ENCODE results near the gene FOXP1. TPM values are rescaled to one million over a fixed set of nuclear protein-coding genes. Genes with fewer than 3 reads are reported as not detected.

FOXP1 gene
- polyA plus RNA-seq, 4 donors = 4.9 to 66.5 (median 15.3) TPM

- 91 to 97% (median 92%) methylated on average over 3 of the region's 3 CpGs for WGBS, 3 donors
- Histone ChIP-seq H3K4me3 (ENCODE audit: low read depth in 1 of 3, low read length in 3 of 3) (no peak overlapping the region), H3K27ac (ENCODE audit: low read depth in 1 of 3, low read length in 2 of 3) (peak overlapping the region in 1 of 3 donors; percentile 56), H3K4me1 (ENCODE audit: control insufficient read depth in 3 of 3, insufficient read depth in 2 of 3, low read depth in 1 of 3, low read length in 2 of 3) (peaks cover 2 to 45% (median 6%) of the 10 kb centered on the region in 3 donors), H3K9me3 (ENCODE audit: control insufficient read depth in 2 of 2, insufficient read depth in 1 of 2, low read depth in 1 of 2, low read length in 1 of 2) (no peaks in the 10 kb centered on the region), H3K36me3 (ENCODE audit: control insufficient read depth in 3 of 3, insufficient read depth in 2 of 3, low read depth in 1 of 3, low read length in 3 of 3) (peaks cover 0 to 9% (median 0%) of the 10 kb centered on the region in 3 donors), H3K27me3 (ENCODE audit: control insufficient read depth in 3 of 3, insufficient read depth in 3 of 3, low read length in 3 of 3) (no peaks in the 10 kb centered on the region)
- no peak for FAIRE-seq
- DNase-seq = peak in 1 of 2 donors; percentile 45
Measured at GRCh38 chr3:71258526-71258925, 325.0 kb downstream of the FOXP1 start.

- H3K27me3 ChIP-seq (ENCODE audit: control insufficient read depth in 3 of 3, insufficient read depth in 3 of 3, low read length in 3 of 3) = no peaks in the 10 kb centered on the region
- peaks cover 0 to 9% (median 0%) of the 10 kb centered on the region in 3 donors for H3K36me3 ChIP-seq (ENCODE audit: control insufficient read depth in 3 of 3, insufficient read depth in 2 of 3, low read depth in 1 of 3, low read length in 3 of 3)
- 51 to 93% (median 76%) methylated on average over 1 of the region's 1 CpG for WGBS, 3 donors
- H3K4me1 ChIP-seq (ENCODE audit: control insufficient read depth in 3 of 3, insufficient read depth in 2 of 3, low read depth in 1 of 3, low read length in 2 of 3) = peaks cover 2 to 44% (median 6%) of the 10 kb centered on the region in 3 donors
- no peak for FAIRE-seq
- peak; percentile 31 to 47 for DNase-seq
- no peaks in the 10 kb centered on the region for H3K9me3 ChIP-seq (ENCODE audit: control insufficient read depth in 2 of 2, insufficient read depth in 1 of 2, low read depth in 1 of 2, low read length in 1 of 2)
- no peak overlapping the region for H3K4me3 ChIP-seq (ENCODE audit: low read depth in 1 of 3, low read length in 3 of 3)
- H3K27ac ChIP-seq (ENCODE audit: low read depth in 1 of 3, low read length in 2 of 3) = peak overlapping the region in 1 of 3 donors; percentile 56
Measured at GRCh38 chr3:71258116-71258515, 325.4 kb downstream of the FOXP1 start.

- no peak for DNase-seq
- peaks cover 0 to 8% (median 0%) of the 10 kb centered on the region in 3 donors for H3K36me3 ChIP-seq (ENCODE audit: control insufficient read depth in 3 of 3, insufficient read depth in 2 of 3, low read depth in 1 of 3, low read length in 3 of 3)
- H3K4me1 ChIP-seq (ENCODE audit: control insufficient read depth in 3 of 3, insufficient read depth in 2 of 3, low read depth in 1 of 3, low read length in 2 of 3) = peaks cover 0 to 42% (median 7%) of the 10 kb centered on the region in 3 donors
- H3K4me3 ChIP-seq (ENCODE audit: low read depth in 1 of 3, low read length in 3 of 3) = no peak overlapping the region
- FAIRE-seq = no peak
- peak overlapping the region in 1 of 3 donors; percentile 69 for H3K27ac ChIP-seq (ENCODE audit: low read depth in 1 of 3, low read length in 2 of 3)
- H3K27me3 ChIP-seq (ENCODE audit: control insufficient read depth in 3 of 3, insufficient read depth in 3 of 3, low read length in 3 of 3) = no peaks in the 10 kb centered on the region
- whole genome bisulfite sequencing, 3 donors = 65 to 81% (median 74%) methylated on average over 3 of the region's 3 CpGs
- no peaks in the 10 kb centered on the region for H3K9me3 ChIP-seq (ENCODE audit: control insufficient read depth in 2 of 2, insufficient read depth in 1 of 2, low read depth in 1 of 2, low read length in 1 of 2)
Measured at GRCh38 chr3:71255498-71255897, 328.0 kb downstream of the FOXP1 start.

GRCh38 chr3:71254281-71255057 is 329.1 kb downstream of the FOXP1 start:
- H3K4me3 ChIP-seq (ENCODE audit: low read depth in 1 of 3, low read length in 3 of 3) = no peak overlapping the region
- no peaks in the 10 kb centered on the region for H3K27me3 ChIP-seq (ENCODE audit: control insufficient read depth in 3 of 3, insufficient read depth in 3 of 3, low read length in 3 of 3)
- WGBS, 3 donors = 11 to 54% (median 32%) methylated on average over 7 of the region's 7 CpGs
- no peak for FAIRE-seq
- no peaks in the 10 kb centered on the region for H3K9me3 ChIP-seq (ENCODE audit: control insufficient read depth in 2 of 2, insufficient read depth in 1 of 2, low read depth in 1 of 2, low read length in 1 of 2)
- peak; percentile 75 to 93 for DNase-seq
- H3K27ac ChIP-seq (ENCODE audit: low read depth in 1 of 3, low read length in 2 of 3) = peak overlapping the region; percentile 52 to 69 (median 53)
- peaks cover 0 to 8% (median 0%) of the 10 kb centered on the region in 3 donors for H3K36me3 ChIP-seq (ENCODE audit: control insufficient read depth in 3 of 3, insufficient read depth in 2 of 3, low read depth in 1 of 3, low read length in 3 of 3)
- H3K4me1 ChIP-seq (ENCODE audit: control insufficient read depth in 3 of 3, insufficient read depth in 2 of 3, low read depth in 1 of 3, low read length in 2 of 3) = peaks cover 0 to 42% (median 7%) of the 10 kb centered on the region in 3 donors

- WGBS, 3 donors = 79 to 89% (median 85%) methylated on average over 2 of the region's 2 CpGs
- DNase-seq = no peak
- H3K27ac ChIP-seq (ENCODE audit: low read depth in 1 of 3, low read length in 2 of 3) = peak overlapping the region in 1 of 3 donors; percentile 8
- H3K27me3 ChIP-seq (ENCODE audit: control insufficient read depth in 3 of 3, insufficient read depth in 3 of 3, low read length in 3 of 3) = no peaks in the 10 kb centered on the region
- H3K36me3 ChIP-seq (ENCODE audit: control insufficient read depth in 3 of 3, insufficient read depth in 2 of 3, low read depth in 1 of 3, low read length in 3 of 3) = peaks cover 0 to 8% (median 0%) of the 10 kb centered on the region in 3 donors
- H3K4me3 ChIP-seq (ENCODE audit: low read depth in 1 of 3, low read length in 3 of 3) = no peak overlapping the region
- peaks cover 0 to 29% (median 2%) of the 10 kb centered on the region in 3 donors for H3K4me1 ChIP-seq (ENCODE audit: control insufficient read depth in 3 of 3, insufficient read depth in 2 of 3, low read depth in 1 of 3, low read length in 2 of 3)
- H3K9me3 ChIP-seq (ENCODE audit: control insufficient read depth in 2 of 2, insufficient read depth in 1 of 2, low read depth in 1 of 2, low read length in 1 of 2) = no peaks in the 10 kb centered on the region
- FAIRE-seq = no peak
Measured at GRCh38 chr3:71253169-71253568, 330.4 kb downstream of the FOXP1 start.

DNA sequence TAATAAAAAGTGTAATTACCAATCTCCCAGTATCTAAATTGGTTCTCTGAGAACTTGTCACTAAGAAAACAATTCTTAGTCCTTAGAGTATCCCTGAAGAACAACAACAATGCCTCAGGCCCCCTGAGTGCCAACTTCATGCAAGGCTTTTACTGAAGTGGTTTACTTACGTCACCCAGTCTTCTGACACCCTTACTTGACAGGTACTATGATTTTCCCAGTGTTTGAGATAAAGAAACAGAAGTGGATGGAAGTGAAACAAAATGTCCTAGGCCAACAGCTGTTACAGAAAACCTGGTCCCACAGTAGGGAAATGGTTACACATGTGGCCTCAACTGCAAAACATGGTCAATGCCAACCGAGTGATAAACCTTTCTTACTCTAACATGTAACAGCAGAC is 331.1 kb downstream of the FOXP1 start:
- Histone ChIP-seq H3K4me1 (ENCODE audit: control insufficient read depth in 3 of 3, insufficient read depth in 2 of 3, low read depth in 1 of 3, low read length in 2 of 3) (peaks cover 0 to 31% (median 1%) of the 10 kb centered on the region in 3 donors), H3K9me3 (ENCODE audit: control insufficient read depth in 2 of 2, insufficient read depth in 1 of 2, low read depth in 1 of 2, low read length in 1 of 2) (no peaks in the 10 kb centered on the region), H3K4me3 (ENCODE audit: low read depth in 1 of 3, low read length in 3 of 3) (no peak overlapping the region), H3K27ac (ENCODE audit: low read depth in 1 of 3, low read length in 2 of 3) (peak overlapping the region in 1 of 3 donors; percentile 8), H3K36me3 (ENCODE audit: control insufficient read depth in 3 of 3, insufficient read depth in 2 of 3, low read depth in 1 of 3, low read length in 3 of 3) (peaks cover 0 to 8% (median 0%) of the 10 kb centered on the region in 3 donors), H3K27me3 (ENCODE audit: control insufficient read depth in 3 of 3, insufficient read depth in 3 of 3, low read length in 3 of 3) (no peaks in the 10 kb centered on the region)
- FAIRE-seq (no peak), DNase-seq (peak in 1 of 2 donors; percentile 34)
- WGBS, 3 donors = 52 to 77% (median 64%) methylated on average over 2 of the region's 2 CpGs

GRCh38 chr3:71251156-71251775 is 332.3 kb downstream of the FOXP1 start:
- no peak for DNase-seq
- WGBS, 3 donors = 81 to 88% (median 85%) methylated on average over 8 of the region's 8 CpGs
- H3K27me3 ChIP-seq (ENCODE audit: control insufficient read depth in 3 of 3, insufficient read depth in 3 of 3, low read length in 3 of 3) = no peaks in the 10 kb centered on the region
- no peak overlapping the region for H3K27ac ChIP-seq (ENCODE audit: low read depth in 1 of 3, low read length in 2 of 3)
- H3K36me3 ChIP-seq (ENCODE audit: control insufficient read depth in 3 of 3, insufficient read depth in 2 of 3, low read depth in 1 of 3, low read length in 3 of 3) = peaks cover 0 to 5% (median 0%) of the 10 kb centered on the region in 3 donors
- H3K4me3 ChIP-seq (ENCODE audit: low read depth in 1 of 3, low read length in 3 of 3) = no peak overlapping the region
- no peaks in the 10 kb centered on the region for H3K9me3 ChIP-seq (ENCODE audit: control insufficient read depth in 2 of 2, insufficient read depth in 1 of 2, low read depth in 1 of 2, low read length in 1 of 2)
- peaks cover 2 to 37% (median 2%) of the 10 kb centered on the region in 3 donors for H3K4me1 ChIP-seq (ENCODE audit: control insufficient read depth in 3 of 3, insufficient read depth in 2 of 3, low read depth in 1 of 3, low read length in 2 of 3)
- no peak for FAIRE-seq

DNA sequence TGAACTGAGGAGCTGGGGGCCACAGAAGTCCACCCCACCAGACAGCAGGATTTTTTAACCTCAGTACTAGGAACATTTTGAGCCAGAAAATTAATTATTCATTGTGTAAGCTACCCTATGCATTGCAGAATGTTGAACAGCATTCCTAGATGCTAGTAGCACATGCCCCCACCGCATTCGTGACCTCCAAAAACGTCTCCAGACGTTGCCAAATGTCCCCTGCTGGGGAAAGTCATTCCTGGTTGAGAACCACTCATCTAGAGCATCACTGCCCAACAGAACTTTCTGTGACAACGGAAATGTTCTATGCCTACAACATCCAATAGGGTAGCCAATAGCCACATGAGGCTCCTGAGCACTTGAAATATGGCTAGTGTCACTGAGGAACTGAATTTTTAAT is 333.5 kb downstream of the FOXP1 start:
- DNase-seq (no peak), FAIRE-seq (no peak)
- Histone ChIP-seq H3K9me3 (ENCODE audit: control insufficient read depth in 2 of 2, insufficient read depth in 1 of 2, low read depth in 1 of 2, low read length in 1 of 2) (no peaks in the 10 kb centered on the region), H3K4me1 (ENCODE audit: control insufficient read depth in 3 of 3, insufficient read depth in 2 of 3, low read depth in 1 of 3, low read length in 2 of 3) (peaks cover 3 to 45% (median 3%) of the 10 kb centered on the region in 3 donors), H3K36me3 (ENCODE audit: control insufficient read depth in 3 of 3, insufficient read depth in 2 of 3, low read depth in 1 of 3, low read length in 3 of 3) (peaks cover 0 to 3% (median 0%) of the 10 kb centered on the region in 3 donors), H3K27me3 (ENCODE audit: control insufficient read depth in 3 of 3, insufficient read depth in 3 of 3, low read length in 3 of 3) (no peaks in the 10 kb centered on the region), H3K4me3 (ENCODE audit: low read depth in 1 of 3, low read length in 3 of 3) (no peak overlapping the region), H3K27ac (ENCODE audit: low read depth in 1 of 3, low read length in 2 of 3) (no peak overlapping the region)
- 87 to 92% (median 91%) methylated on average over 5 of the region's 5 CpGs for WGBS, 3 donors

All from small intestine (tissue), 7 donors.